DMS53 treated with DMSO at 0.1 percent for 48 hours (cell line): ENCODE data around the gene PDE4D.
A peak's percentile ranks its signal among the peaks of the same experiment; 100 is the strongest.
"Not testable (repeated sequence)": the region's sequence is repeated elsewhere in the genome, so short reads cannot be mapped to it uniquely, and the experiment has no call there.

Experiments
- DNase-seq: peaks from one replicate; lab custom pipeline; 2025; ENCODE audit not compliant: unreplicated experiment; lab: John Stamatoyannopoulos, UW

PDE4D gene

DNA sequence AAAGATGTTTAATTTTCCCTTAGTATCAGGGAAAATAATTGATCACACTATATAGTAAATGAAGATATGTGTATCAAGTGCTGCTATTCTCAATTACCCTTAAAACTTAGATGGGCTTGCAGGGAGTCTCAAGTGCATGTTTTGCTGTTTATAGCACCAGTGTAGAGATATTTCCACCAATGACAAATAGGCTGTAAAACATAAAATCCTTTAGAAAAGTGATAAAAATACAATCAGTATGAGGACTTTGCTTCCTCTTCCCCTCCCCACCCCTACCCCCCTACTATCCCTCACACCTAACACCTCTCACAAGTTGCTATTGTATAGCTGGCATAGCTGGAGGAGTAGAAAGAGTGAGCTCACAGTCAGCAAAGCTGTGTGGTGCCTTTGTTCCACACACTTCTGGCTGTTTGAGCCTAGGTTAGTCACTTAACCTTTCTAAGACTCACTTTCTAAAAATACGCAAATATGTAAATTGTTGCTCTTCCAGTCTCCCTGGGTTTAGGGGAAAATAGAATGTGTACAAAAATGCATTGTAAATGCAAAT lies 93.1 kb downstream of the PDE4D start:
- DNase-seq = no peak

DNA sequence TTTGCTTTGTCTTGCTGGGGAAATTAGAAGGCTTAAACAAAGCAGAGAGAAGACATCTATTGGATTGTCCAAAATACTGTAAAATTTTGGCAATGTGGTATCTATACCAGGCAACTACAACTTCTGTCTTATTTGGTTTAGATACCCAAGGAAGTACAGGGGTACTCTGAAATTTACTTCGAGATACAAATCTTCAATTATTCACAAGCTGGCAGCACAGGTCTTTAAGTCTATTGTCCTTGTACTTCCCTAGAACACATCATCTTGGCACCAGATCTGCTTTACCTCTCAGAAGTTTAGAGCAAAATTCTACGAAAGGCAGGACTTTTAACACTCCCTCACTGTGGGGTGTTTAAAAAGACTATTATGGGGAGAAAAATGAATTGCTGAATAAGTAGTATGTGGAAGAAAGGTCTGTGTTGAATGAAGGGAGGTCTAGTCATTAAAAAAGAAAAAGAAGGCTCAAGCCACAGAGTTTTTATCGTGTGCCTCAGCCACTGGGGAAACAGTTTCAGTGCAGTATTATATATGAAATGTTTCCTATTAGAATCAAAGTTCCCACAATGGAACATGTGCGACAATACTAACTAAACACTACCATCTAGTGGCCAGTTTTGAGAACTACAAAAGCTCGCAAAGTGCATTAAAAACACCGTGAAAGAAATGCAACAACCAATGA lies 93.7 kb downstream of the PDE4D start:
- peak; percentile 42 for DNase-seq

DNA sequence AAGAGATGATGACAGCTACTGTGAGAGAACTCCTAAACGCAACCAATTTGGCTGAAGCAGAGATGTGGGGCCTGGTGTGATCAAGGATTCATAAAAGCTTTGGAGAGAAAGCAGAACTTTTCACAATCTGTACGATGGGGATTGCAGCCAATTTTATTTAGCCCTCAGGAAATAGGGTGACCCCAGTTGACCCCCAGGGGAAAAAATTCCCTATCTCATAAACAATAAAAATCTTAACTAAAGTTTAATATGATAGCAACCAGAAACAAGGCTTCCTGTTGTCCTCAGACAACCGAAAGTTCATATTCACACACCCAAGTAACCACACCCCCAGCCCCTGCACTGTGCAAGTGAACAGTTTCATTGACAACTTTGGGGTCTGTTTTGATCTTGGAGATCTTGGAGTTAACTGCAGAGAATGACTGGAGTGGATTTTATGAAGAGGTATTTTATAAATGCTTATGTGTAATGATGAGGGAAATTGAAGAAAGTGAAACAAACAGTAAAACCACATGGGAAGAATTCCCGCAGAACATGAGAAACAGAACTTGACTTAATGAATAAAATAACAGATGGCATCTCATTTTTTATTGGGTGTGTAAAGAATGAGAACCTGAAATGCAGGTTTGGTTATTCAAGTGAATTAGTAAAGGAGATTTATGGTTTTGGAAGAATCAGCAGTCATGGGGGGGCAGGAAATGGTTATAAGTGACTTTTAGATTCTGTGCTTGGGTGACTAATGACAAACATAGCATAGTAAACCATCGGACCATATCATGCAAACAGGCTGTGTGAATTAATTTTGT lies 94.5 kb downstream of the PDE4D start:
- DNase-seq = peak; percentile 75

DNA sequence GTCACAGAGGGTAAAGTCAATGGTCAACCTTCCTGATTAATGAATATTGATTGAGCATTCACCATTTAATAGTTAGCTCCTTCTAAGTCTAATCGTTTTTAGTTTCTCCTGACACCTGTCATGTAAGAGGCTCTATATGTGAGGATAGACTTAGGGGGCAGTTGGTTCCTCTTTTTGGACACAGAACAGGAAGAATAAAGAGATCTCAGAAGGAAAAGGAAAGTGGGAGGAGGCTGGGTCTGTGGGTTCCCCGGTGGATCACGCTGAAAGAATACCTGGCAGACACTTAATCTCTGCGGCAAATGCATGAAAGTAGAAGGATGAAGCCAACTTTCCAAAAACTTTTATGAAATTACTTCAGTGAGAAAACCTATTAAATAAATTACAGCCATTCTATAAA lies 98.4 kb downstream of the PDE4D start:
- DNase-seq = no peak

DNA sequence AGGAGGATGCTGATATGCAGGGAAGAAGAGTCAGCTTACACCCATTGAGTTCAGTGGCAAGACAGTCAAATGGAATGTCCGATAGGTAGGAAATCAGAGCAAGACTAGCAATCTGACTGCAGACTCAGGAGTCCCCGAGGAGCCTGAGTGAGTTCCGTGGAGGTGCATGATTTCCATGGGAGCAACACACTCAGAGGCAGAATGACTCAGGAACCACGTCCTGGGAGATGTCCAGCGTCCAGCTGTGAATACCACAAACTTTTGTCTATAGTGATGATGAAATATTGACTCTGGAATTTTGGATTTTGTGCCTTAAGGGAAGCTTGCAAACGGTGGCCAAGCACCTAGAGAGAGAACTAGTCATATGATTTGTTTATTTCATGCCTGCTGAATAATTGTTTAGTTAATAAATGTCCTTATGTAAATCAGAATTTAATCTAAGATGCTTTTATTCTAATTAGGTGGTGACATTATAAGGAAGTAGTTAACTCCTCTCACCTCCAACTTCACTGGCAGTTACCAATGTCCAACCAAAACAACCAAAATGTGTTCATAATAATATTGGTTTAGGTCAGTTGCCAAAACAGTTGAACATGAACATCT lies 100.4 kb downstream of the PDE4D start:
- DNase-seq = no peak

DNA sequence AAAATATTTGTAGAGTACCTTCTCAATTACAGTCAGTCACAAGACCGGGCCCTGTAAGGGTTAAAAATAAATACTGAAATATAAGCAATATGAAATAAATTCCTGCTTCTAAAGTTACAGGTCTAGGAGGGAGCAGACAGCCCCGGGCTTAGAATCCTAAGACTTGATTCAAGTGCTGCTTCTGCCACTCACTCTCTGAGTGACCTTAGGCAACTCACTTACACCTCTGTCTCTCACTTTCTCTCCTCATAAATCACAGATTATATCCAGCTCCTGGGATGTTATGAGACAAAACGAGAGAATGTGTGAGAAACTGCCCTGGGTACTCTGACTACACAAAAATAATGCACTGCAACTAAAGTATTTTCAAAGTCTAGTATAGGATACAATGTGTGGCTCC lies 101.9 kb downstream of the PDE4D start:
- no peak for DNase-seq

DNA sequence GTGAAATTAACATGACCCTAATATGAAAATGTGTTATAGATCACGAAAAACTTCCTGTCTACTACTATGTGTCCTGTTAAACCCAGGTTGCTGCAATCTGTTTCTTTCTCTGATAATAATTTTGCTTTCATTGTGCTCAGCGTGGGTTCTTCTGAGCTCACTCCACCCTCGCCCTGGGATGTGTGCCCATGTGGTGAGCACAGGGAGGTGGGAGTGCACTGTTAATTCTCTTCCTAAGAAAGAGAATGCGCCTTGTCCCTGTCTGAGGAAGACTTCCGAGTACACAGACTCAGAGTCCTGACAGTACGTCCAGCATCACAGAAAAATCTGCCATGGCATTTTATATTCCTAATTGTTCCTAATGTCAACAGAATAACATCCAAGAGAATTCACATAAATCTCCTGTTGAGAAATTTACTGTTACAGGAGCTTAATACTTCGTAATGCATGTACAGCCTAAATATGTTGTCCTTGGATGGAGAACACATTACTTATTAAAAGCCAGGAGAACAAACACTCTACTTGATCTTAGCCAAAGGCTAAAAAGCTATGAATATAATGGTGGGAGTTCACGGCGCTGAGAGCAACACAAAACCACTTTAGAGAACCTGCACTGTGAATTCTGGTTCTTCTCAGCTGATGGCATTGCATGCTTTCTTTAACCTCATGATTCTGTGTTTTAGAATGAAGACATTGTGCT lies 102.6 kb downstream of the PDE4D start:
- DNase-seq = no peak

DNA sequence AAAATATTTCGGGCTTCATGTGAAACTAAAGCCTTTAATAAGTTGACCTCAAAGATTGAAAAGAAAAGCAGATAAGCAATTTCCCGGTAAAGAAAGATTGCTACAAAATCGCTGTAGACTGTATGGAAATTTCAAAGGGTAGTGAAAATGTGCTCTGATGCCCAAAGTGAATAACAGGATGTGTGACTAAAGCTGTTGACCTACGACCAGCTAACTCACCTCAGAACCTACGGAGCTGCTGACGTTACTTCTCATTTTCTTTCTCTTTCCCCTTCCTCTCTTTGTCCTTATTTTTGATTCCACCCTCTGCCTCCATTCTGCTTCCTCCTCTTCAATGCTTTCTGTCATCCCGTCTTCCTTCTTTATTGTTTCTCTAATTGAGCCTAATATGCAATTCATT lies 103.2 kb downstream of the PDE4D start:
- no peak for DNase-seq

DNA sequence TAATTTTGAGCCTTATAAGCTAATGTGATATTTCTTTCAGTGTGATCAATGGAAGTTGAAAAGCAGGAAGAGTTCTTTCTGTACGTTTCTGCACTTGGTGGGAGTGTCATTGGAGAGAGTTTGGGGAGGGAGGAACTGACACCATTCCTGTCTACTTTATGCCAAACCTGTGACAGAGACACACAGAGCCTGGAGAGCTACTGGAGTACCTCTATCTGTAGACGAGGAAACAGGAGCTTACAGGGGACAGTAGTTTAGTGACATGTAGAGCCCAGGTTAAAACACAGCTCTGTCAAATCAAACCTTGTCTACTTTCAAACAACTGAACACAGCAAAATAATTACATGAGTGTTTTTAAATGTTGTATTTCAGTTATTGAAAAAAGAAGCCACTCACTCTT lies 103.6 kb downstream of the PDE4D start:
- no peak for DNase-seq

DNA sequence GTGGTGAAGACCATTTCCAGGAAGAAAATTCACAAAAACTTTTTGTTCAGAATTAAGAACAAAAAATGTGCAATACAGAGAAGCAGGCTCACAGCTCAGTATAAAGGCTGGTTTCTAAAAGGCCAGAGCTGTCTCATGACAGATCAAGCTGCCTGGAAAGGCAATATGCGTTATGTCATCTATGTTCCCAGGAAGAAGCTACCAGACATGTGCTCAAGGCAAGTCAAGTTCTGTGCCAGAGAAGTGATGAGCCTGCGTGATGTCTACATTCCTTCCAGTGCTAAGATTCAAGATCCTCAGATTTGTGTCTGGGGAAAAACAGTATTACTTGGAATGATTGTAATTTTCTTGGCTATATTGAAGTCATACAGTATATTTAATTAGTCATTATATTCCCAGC lies 104.3 kb downstream of the PDE4D start:
- DNase-seq = no peak

DNA sequence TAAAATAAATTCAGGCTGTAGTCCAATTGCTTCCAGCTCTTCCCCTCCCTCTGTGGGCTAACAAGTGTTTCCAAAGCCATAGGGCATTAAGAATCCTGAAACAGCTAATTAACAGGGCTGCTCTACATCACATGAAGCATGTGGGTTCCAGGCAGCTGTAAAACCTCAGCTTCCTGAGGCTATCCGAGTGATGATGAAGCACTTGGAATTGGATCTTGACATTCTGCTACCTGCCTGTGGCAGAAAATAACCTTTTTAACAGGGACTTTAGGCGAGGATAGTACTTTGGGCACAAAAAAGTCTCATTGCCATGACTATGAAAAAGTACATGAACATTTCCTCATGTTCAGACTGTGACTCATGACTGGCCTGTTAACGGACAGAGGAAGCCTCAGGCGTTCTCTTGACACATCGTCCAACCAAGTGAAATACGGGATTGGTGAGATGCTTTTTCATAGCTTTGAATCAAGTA lies 107.2 kb downstream of the PDE4D start:
- DNase-seq = no peak

DNA sequence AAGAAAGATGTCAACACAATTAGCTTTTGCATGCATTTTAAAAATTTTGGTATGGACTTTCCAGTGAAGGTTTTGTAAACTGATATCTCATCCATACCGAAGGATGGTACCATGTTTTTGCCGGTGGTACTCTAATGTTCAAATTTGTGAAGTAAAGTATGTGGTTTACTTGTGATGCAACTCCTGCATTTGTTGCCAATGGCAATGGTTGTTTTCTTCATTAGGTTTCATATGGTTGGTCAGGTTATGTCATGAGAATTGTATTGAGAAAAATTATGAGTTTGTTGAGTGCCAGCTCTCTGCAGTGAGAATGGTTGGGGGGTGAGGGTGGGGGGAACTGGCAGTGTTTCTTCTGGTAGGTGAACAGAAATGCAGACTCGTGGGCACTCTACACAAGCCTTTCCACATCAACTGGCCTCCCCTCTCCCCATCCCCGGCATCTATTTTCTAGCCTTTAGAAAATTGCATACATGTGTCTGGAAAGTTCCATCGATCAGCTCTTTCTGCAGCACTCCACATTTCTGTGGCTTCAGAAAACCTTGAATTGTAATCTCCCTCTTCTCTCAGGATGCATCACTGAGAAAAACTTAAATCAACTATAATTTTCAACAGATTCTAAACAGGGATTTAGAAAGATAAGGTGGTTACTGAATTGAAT lies 107.7 kb downstream of the PDE4D start:
- DNase-seq = no peak

DNA sequence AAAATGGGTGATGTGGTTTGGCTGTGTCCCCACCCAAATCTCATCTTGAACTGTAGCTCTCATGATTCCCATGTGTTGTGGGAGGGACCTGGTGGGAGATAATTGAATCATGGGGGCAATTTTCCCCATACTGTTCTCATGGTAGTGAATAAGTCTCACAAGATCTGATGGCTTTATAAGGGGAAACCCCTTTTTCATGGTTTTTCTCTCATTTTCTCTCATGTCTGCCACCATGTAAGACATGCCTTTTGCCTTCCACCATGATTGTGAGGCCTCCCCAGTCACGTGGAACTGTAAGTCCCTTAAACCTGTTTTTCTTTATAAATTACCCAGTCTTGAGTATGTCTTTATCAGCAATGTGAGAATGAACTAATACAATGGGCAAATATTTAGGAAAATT lies 108.8 kb downstream of the PDE4D start:
- DNase-seq = not testable (repeated sequence)

DNA sequence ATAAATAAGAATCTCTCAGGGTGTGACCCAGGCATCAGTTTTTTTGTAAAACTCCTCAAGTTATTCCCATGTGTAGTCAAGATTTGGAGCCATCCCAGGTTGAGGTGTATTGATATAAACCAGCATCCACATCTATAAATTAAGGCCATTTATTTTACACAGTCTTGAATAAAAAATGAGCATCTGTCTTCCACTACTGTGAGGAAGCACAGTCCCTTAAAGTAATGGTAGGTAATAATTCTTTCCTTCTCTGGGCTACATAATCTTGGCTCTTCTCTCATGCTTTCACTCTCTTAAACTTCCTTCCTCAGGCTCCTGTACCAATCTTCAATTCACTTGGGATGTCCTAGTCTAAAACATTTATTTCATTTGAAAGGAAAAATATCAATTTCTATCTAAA lies 110.3 kb downstream of the PDE4D start:
- DNase-seq = no peak

DNA sequence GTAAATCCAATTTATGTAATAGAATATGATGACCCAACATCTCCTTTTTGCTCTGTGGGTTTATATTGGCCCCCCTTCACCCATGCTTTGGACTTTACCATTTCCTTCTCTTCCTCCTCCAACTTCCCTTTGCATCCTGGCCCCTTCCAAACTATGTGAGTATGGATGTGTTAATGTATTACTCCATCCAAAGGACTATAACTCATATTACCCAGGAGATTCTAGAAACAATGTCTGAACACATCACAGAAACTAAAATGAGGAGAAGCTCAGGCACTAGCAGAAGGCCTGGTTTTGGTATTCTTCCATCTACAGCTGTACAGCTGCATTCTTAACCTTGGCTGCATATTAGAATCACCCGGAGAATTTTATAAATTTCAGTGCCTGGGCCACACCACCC lies 110.7 kb downstream of the PDE4D start:
- DNase-seq = no peak

DNA sequence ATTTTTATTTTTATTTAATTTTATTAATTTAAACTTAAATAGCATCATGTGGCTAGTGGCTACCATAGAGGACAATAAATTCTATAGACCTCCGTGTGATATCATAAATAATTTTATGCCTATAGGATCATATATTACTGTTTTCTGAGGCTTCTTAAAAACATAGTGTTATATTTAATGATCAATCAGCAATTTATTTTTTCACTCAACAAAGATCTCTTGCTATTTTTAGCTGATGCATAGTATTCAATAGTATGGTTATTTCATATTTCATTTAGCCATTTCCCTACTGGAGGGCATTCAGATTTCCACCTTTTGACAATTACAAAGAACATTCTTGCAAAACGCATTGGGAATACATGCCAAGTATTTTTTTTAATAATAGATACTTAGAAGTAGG lies 114.1 kb downstream of the PDE4D start:
- DNase-seq = no peak

DNA sequence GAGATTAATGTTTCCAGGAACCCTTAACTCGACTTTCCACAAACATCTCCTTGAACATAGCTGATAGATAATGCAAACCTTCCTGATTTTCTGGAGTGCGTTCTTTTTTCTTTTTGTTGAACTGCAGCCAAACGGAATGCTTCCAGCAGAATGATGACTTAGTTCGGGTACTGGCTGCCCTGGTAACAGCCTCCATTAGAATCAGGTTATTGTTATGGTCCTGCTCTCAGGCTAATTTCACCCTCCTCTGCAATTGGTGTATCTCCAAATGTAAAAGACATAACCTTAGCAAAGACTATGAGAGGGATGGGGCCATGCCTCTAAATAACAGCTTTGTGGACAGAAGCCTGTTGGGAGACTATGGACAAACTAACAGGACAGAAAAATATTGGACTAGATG lies 116.5 kb downstream of the PDE4D start:
- no peak for DNase-seq

DNA sequence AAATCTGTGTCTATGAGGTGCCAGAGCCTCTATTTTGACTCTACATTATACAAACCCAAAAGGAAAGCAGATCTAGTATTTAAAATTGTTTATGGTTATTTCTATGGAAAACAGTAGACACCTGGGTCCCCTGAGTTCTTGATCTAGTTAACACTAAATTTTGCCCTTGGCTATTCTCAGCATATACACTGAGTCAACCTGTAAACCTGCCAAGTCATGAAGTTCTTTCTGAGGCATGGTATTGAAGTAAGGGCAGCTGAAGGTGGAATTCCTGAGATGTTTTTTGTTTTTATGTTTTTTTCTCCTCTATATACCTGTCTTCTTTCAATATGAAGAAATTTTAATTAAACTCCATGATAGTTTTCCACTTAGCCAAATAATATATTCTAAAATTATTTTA lies 120.2 kb downstream of the PDE4D start:
- DNase-seq = no peak

DNA sequence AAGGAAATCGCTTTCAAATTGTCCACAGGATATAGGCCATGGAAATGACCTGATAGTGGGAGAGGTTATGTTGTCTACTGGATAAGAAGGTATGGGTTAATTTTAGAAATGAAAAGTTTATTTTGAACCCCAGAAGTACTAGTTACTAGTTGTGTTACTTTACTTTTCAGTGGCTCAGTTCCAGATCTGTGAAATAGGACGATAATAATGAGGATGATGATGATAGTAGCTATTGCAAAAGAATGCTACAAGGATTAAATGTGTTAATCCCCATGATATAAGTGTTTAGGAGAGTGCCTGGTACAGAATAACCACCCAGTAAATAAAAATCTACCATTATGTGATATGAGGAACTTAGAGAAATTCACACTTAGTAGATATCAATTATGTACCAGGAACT lies 120.8 kb downstream of the PDE4D start:
- DNase-seq = no peak

DNA sequence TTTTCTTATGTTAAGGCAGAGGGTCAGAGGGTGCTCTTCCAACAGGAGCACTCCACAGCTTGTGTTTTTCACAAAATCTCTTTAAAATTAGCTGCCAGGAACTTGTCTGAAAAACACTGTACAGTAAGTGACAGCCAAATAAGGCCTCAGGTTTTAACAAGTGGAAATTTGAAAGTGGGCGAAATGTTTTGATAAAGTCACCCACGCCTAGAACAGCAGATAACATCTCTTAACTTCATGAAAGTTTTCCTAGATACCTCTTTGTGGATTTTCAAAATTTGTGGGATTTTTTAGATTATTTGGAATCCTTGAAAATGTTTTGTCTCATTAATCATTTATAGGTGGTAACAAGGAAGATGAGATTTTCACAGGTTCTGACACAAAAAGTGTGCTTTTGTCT lies 121.3 kb downstream of the PDE4D start:
- DNase-seq = no peak

DNA sequence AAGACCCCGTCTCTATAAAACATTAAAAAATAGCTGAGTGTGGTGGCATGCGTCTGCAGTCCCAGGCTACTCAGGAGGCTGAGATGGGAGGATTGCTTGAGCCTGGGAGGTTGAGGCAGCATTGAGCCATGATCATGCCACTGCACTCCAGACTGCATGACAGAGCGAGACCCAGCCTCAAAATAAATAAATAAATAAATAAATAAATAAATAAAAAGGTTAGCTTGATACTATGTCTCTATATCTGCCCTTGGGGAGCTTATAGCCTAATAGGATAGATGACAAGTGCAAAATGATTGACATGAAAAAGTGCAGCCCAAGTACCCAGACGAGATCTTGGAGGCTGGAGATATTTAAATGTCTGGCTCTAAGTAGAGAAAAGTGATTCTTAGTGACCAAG lies 122.6 kb downstream of the PDE4D start:
- DNase-seq = no peak
